H4 (cell line): ENCODE data around the gene PDE11A. TPM values are rescaled to one million over a fixed set of nuclear protein-coding genes. Genes with fewer than 3 reads are reported as not detected.

ENCODE experiments used
- DNase-seq: peaks from one replicate; pipeline ENCODE4 v3.0.0-alpha.2; 2015; ENCODE audit warnings: low spot score
- total RNA-seq: library from RNA; depleted of rRNA; stranded (reverse); fragments of >200 nt; shearing (Covaris generic); gene quantifications from 2 replicates; pipeline ENCODE4 v1.2.3, GENCODE V29; 2014

The PDE11A gene
- total RNA-seq, 1 experiment from 2014 or later, result 0.60 TPM

DNA sequence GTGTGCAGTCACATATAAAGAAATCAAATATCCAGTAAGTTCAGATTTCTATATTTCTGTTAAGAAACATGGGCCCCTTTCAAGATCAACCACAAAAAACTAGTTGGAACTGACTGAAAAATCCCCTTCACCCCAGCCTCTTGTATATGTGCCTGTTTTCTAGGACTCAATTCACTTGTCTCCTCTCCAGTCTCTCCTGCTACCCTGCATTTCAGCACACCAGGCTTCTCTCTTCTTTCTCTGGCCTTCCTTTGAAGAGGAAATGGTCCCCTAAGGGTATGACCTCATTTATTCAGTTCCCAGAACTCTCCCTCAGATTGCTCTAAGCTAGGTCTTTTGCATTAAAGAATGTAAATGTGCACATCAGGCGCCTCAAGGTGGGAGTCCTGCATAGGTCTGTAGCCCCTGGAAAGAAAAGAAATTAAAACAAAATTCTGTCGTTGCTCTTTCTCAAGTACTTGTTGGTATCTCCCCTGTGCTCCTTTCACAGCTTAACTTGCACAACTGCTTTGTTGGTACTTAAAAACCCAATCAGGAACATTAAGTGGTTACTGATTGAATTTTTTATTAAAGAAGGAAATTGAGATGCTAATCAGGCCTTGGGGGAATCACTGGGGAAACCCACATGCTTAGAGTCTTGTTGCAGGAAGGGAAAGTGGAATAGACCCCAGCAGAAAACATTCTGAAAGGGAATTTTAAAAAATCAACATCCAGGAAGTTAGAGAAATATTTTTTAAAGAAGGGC is 401.6 kb downstream of the PDE11A start:
- DNase-seq, result no peak

- no peak for DNase-seq
Observed at GRCh38 chr2:177669625-177670330, 402.8 kb downstream of the PDE11A start.

DNA sequence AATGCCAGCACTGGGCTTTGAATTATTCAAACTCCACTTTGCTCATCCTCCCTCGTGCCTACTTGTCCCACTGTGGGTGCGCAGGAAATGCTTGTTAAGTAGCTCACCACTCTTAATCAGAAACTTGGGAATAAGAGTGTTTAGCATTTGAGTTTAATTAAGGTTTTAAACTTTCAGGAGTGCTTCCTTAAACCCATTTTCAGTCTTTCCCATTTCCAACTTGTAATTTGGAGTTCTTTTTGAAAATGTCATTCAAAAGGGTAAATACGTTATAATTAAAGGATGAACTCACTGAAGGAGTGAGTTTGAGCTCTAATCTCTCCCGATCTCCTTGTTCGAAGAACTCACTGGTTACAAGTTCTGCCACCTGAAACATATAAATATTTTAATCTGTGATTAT is 403.4 kb downstream of the PDE11A start:
- no peak for DNase-seq

GRCh38 chr2:177668617-177669016 is 404.0 kb downstream of the PDE11A start:
- DNase-seq, result no peak

DNA sequence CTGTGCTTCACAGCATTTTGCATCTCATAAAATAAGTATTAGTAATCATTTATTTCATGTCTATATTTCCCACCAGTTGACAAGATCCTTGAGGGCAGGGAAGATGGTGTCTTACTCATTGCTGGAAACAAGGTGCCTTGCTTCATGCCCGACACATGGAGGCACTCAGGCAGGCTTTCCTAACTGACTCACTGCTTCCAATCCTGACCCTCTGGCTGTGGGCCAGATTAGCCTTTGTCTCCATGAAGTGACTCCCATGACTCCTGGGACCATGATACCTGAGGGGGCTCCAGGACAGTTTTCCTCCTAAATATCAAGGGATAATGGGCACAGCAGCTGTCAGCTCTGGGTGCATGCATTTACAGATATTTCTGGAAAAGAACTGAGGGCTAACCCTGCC is 405.0 kb downstream of the PDE11A start:
- DNase-seq, result no peak

DNA sequence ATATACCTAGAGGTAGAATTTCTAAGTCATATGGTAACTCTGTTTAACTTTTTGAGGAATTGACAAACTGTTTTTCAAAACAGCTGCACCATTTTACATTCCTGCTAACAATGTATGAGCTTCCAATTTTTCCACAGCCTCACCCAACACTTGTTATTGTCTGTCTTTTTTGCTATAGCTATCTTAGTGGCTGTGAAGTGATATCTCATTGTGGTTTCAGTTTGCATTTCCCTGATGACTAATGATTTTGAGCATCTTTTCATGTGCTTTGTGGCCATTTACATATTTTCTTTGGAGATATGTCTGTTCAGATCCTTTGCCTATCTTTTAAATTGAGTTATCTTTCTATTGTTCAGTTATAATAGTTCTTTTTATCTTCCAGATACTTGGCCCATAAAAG is 406.2 kb downstream of the PDE11A start:
- DNase-seq, result peak; percentile 13

DNA sequence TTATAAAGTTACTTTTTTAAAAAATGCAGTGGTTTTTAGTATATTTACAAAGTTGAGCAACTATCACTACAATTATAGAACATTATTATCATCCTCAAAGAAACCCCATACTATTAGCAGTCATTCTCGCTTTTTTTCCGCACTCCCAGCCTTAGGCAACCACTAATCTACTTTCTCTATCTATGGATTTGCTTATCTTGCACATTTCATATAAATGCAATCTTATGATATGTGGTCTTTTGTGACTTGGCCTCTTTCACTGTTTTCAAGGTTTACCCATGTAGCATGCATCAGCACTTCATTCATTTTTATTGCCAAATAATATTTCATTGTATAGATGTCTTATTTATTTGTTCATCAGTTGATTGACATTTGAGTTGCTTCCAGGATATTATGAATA is 406.6 kb downstream of the PDE11A start:
- DNase-seq, result no peak

DNA sequence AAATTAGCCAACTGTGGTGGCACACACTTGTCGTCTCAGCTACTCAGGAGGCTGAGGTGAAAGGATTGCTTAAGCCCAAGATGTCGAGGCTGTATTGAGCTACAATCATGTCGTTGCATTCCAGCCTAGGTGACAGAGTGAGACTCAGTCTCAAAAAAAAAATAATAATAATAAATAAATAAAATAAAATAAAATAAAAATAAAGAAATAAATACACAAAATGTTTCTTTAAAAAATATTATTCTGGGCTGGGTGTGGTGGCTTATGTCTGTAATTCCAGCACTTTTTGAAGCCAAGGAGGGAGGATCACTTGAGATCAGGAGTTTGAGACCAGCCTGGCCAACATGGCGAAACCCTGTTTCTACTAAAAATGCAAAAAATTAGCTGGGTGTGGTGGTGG is 407.2 kb downstream of the PDE11A start:
- DNase-seq, result no peak

DNA sequence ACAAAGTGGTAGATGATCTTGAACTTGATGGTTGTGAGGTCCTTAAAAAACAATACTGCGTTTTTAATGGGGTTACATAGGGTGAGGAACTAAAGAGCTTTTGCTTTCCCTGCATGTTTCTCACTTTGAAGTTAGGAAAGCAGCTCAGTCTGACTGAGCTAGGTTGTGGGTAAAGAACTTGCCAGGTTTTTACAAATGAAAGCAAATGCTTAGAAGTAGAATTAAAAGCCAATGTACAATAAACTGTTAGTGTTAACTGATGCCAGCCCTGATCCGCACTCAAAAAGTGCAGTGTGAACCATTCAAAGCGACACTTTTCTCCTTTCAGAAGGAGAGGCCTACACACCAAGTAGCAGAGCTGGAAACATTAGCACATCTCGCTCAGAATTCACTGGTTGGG is 409.7 kb downstream of the PDE11A start:
- no peak for DNase-seq

DNA sequence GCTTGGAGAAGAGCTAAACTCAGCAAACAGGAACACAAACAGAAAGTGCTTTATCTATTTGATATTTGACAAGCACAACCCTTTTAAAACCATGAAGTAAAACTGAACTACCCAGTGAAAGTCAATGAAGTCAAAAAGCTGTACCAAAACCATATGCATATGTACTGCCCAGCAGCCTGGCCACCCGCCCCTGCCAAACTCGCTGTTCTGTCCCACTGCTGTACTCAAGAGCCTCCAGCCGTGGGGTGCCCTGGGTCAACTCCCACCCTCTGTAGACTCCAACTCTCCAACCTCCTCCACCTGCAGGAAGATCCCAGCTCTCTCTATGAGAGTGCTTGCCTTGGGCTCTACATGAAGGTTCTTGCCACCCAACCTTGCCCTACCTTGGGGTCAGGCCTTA is 411.8 kb downstream of the PDE11A start:
- no peak for DNase-seq

- DNase-seq, result no peak
Observed at GRCh38 chr2:177658309-177658708, 414.3 kb downstream of the PDE11A start.

GRCh38 chr2:177651833-177652232 is 420.7 kb downstream of the PDE11A start:
- DNase-seq, result no peak

DNA sequence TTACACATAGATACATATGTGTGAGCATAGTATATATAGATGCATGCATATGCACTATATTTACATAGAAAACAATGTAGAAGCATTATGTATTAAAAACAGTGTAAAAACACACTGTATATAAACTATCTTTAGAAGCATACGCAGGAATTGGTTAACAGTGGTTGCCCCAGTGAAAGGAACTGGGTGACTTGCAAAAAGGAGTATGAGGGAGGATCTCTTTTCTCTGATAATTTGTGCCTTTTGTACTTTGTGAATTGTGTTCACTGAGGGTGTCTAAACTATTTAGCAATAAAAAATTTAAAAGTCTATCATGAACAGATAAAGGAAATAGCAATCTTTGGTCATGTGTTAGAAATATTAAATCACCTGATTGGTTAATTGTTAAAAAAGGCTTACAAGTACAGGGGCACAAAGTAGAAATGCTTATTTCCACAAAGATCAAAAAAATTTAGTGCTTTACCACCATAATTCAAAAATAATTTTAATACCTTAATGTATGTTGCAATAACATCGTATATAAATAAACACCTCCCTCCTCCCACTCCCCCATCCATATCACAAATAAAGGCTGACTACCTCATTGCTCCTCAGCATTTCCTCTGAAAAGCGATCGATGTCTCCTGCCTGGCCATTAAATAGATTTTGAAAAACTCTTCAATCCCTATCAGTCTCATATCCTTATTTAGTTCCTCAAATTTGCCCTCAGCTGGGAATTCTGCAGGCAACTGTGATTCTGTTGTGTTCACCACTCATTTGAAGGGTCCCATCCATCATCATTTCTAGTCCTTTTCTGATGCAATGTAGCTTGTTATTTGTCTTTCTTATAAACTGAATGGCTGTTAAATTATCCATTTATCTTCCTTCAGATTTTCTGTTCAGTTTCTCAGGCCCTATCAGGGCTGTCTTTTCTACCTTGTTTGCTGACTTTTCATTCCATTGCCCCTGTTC is 422.7 kb downstream of the PDE11A start:
- no peak for DNase-seq

DNA sequence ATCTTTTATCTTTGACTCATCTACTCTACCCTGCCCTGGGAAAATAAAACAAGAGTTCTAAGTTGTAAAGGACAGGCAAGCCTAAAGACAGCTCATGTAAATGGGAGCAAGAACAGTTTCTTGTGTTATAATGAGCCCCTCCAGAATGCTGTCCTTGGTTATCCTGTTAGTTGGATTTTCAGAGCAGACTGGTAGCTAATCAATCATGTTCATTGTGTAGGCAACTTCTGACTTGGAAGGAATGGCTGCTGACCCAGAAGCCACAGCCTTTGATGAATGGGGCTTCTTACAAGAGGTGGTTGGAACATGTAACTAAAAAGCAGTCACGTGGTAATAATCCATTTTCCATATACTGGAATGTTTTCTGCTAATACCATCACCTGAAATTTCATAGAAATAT is 425.8 kb downstream of the PDE11A start:
- no peak for DNase-seq

GRCh38 chr2:177646241-177646640 is 426.3 kb downstream of the PDE11A start:
- no peak for DNase-seq

GRCh38 chr2:177641331-177641730 is 431.2 kb downstream of the PDE11A start:
- no peak for DNase-seq

DNA sequence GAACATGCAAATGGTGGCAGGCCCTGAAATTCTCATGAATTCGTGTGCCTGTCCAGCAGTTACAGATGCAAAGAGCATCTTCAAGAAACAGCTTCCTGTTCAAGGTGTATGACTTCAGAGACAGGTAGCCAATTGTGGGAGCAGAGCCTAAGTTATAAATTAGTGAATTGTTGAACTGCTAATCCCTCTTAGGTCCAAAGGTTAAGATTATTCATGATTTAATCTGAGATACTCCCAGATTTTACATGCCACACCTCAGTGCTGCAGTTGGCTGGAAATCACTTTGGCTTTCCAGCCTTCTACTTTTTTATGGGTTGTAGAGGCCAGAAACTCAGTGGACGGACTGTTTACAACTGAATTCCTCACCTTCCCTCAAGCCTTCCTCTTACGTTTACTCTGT is 432.2 kb downstream of the PDE11A start:
- no peak for DNase-seq

DNA sequence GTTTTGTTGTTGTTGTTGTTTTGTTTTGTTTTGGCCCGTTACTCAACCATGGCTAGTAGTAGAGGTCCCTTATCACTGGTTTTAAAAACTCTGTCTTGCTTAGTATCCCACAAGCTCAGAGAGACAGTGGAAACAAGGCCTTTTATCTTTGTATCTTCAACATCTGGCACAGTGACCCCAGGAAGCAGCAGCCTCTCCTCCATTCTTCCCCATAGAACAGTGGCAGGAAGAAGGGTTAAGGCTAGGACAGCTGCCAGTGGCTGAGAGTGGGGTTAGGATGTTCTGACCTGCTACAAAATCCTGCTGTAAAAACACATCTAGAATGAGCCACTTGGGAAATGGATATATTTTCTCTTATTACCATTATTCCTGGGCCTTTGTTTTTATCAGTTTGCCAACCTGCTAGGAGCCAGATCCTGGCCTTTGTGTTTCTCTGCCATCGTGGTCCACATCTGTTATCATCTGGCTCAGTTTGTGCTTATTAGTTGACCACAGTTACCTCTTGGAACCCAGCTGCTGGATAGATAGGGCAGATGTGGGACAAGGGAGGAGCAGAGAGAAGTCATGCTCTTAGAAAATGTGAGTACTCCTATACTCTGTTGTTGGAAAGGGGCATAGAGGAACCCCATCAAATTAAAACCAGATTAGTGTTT is 433.2 kb downstream of the PDE11A start:
- no peak for DNase-seq

GRCh38 chr2:177638507-177638906 is 434.1 kb downstream of the PDE11A start:
- no peak for DNase-seq

- DNase-seq, result no peak
Observed at GRCh38 chr2:177636672-177637071, 435.9 kb downstream of the PDE11A start.

GRCh38 chr2:177635696-177636095 is 436.9 kb downstream of the PDE11A start:
- no peak for DNase-seq

GRCh38 chr2:177633910-177634294 is 438.7 kb downstream of the PDE11A start:
- no peak for DNase-seq
